OCI-LY1 (cell line): ENCODE results near the gene NCAPG2.

Experiments
- EZH2 ChIP-seq: fragments of 200-600 bp; sonication (generic), shearing (Covaris generic); IDR thresholded peaks from 2 replicates; pipeline ENCODE4 v1.8.0; 2017; ENCODE audit warnings: borderline replicate concordance, mixed run types, mild to moderate bottlenecking, antibody characterized with exemption, low read length, moderate library complexity, mixed read lengths
- TF ChIP-seq, protein P1 (sequence below): fragments of 200-600 bp; sonication (generic), shearing (Covaris generic); IDR thresholded peaks from 2 replicates; pipeline ENCODE4 v1.5.1; 2017; ENCODE audit warnings: mild to moderate bottlenecking, antibody characterized with exemption, low read length, moderate library complexity, mixed read lengths

DNA sequence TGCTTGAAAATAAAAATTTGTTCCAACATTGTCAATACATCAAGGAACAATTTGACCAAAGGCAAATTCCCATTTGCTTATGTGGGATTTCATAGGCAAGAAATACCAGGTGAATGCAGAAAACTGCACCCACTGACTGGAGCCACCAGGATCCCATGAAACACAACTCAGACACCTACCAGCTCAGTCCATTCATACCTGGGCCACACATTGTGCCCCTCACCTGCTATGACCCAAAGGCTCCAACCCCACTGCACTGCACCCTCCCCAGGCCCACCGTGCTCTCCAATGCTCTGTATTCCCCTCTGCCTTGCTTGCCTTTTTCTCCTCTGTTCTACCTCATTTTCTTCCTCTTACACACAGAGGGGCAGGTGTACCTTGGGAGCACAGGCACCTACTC lies 5.3 kb downstream of the NCAPG2 start:
- TF ChIP-seq, protein P1, sequence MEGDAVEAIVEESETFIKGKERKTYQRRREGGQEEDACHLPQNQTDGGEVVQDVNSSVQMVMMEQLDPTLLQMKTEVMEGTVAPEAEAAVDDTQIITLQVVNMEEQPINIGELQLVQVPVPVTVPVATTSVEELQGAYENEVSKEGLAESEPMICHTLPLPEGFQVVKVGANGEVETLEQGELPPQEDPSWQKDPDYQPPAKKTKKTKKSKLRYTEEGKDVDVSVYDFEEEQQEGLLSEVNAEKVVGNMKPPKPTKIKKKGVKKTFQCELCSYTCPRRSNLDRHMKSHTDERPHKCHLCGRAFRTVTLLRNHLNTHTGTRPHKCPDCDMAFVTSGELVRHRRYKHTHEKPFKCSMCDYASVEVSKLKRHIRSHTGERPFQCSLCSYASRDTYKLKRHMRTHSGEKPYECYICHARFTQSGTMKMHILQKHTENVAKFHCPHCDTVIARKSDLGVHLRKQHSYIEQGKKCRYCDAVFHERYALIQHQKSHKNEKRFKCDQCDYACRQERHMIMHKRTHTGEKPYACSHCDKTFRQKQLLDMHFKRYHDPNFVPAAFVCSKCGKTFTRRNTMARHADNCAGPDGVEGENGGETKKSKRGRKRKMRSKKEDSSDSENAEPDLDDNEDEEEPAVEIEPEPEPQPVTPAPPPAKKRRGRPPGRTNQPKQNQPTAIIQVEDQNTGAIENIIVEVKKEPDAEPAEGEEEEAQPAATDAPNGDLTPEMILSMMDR, result no peak
- TF ChIP-seq EZH2, result no peak
